OCI-M2 (cell line): ENCODE results near the gene NKAIN2.

Experiments
- DNase-seq: peaks from one replicate; lab custom pipeline; 2025; ENCODE audit not compliant: unreplicated experiment; lab: John Stamatoyannopoulos, UW

NKAIN2 gene

DNA sequence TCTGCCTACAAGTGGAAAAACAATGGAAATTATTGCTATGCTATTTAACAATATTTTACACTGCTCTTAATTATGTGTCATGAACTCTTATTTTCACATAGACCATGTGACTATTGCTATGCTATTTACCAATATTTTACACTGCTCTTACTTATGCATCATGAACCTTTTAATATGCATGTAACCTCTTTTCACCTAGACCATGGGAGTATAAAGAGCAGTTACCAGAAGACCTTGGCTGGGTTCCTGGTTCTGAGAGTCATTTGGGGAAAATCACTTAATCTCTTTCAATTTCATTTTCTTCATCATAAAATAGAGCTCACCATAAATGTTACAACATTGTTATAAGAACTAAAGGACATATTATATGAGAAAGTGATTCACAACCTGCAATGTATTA is 934.8 kb downstream of the NKAIN2 start:
- no peak for DNase-seq

DNA sequence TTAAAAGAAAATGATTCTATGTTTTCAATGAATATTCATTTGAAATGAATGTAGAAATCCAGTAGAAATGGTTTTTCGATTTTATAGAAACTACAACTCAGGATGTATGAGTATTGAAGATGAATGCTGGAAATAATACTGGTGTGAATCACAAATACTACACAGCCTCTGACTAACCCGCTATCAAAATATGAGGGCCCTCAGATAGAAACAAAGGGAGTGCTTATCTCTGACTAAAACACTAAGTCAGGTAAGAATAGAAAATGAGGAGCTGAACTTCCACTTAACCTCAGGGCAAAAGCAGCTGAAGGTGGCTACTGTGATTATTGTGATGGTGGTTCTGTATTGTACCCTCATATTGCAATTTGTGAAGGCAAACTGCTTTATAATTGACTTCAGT is 937.7 kb downstream of the NKAIN2 start:
- DNase-seq = no peak

DNA sequence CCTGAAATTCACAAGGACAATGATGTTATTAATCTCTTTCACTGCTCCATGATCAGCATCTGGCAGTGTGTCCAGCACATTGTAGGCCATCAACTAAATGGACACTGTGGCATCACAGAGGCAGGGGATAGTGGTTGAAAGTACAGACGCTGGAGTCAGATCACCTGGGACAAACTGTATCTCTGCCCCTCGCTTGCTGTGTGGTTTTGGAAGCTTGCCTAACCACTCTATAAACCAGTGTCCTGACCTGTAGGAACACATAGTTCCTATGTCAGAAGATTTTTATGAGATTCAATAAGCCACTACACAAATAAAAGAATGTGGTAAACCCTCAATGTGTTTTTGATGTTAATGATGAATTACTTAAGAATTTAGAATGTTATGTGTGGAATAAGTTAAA is 939.3 kb downstream of the NKAIN2 start:
- no peak for DNase-seq

DNA sequence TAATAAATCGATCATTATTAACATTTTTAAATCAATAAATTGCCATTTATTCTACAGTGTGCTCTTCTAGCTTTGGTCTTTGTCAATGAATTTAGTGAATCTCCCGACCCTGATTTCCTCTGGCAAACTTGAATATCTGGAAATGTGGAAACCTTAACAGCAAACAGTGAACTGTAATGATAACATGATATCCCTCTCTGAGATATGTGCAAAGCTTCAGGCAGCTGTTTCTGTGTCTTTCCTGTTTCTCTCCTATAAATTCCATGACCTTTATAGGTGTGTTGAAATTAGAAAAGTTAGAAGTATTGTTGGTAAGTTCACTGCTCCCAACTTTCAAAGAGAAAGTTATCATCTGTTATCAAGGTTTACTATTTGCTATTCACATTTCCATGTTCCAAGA is 939.8 kb downstream of the NKAIN2 start:
- DNase-seq = no peak

DNA sequence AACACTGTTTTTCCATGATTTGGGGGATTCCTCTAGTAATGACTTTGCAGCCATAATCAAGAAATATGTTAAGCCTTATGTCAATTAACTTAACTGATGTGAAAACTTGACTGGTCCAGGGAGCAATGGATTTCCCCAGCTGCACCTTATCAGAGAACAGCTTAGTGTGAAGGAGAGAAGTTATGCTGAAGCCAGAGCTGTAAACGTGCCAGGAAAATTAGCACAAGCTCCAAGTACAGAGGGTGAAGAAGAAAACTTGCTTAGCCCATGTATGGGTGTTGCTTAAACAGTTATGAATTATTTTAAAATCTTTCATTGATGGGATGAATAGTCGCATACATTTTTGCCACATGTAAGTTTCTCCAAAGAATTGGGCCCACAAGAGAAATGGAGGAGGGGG is 943.7 kb downstream of the NKAIN2 start:
- no peak for DNase-seq

DNA sequence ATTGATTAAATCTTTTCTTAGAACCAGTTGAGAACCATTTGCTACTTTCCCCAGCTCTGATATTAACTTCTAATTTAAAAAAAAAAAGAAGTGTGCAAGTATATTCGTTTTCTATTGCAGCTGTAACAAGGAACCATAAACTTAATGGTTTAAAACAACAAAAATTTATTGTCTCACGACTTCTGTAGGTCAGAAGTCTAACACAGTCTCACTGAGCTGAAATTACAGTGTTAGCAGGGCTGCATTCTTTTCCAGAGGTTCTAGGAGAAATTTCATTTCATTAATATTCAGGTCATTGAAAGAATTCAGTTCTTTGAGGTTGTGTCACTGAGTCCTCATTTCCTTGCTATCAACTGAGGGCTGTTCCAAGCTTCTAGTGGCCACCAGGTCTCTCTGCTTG is 945.1 kb downstream of the NKAIN2 start:
- no peak for DNase-seq

DNA sequence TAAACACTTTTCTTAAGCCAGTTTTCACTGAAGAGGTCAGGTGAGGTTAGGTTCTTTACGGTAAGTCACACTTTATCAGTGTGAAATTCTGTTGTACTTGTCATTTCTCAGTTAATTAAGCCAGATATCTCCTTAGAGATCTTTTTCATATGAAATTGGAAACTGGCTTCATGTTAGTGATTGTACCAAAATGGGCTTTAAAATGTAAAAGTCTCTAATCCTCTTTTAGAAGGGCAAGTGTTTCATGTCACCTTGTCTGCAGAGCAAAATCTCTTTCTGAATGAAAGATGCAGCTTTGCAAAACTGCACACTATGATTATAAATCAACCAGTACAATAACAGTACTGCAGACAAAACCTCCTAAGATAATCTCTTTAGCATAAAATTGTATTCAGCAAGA is 949.3 kb downstream of the NKAIN2 start:
- DNase-seq = no peak

DNA sequence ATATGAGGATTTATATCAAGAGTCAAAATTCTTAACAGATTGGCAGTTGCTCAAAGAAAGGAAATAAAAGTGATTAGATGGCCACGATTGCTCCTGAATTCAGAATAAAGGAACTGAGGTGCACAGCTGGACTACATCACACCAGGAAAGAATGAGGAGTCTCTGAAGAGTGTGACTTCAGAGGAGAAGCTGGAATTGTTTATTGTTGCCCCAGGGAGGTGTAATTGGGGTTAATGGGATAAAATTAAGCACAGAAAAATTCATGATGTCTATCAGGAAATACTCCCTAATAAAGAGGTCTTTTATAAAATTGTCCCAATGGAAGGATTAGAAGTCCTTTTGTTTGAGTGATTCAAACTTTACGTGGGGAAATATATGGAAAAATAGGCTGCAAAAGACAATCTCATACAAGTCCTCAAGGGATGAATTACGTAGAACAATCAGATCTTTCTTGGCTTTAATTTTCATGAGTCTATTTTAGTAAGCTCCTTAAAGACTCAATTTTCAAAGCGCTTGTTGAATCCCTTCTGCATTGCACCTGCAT is 950.0 kb downstream of the NKAIN2 start:
- no peak for DNase-seq

DNA sequence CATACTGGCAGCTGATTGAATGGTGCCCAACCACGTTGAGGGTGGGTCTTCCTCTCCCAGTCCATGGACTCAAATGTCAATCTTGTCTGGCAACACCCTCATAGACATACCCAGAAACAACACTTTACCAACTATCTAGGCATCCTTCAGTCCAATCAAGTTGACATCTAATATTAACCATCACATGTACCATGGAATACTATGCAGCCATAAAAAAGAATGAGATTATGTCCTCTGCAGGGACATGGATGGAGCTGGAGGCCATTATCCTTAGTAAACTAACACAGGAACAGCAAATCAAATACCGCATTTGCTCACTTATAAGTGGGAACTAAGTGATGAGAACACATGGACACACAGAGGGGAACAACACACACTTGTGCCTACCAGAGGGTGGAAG is 951.7 kb downstream of the NKAIN2 start:
- no peak for DNase-seq

DNA sequence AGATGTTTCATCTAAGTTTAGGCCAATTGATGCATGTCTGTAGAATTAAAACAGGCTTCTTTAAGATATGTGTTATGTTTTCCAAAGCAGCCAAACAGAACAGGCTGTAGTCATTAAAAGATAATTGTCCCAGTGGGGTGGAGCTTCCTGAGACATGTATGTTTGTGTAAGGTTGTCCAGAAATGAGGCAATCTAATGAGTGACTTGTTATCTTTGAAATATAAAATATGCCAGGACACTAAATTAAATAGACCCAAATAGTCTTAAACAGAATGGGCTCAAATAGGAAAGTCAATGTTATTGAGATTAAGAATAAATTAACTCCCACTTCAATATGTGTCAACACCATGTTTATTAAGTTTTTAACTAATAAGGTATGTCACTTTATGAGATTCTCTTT is 953.9 kb downstream of the NKAIN2 start:
- DNase-seq = no peak

DNA sequence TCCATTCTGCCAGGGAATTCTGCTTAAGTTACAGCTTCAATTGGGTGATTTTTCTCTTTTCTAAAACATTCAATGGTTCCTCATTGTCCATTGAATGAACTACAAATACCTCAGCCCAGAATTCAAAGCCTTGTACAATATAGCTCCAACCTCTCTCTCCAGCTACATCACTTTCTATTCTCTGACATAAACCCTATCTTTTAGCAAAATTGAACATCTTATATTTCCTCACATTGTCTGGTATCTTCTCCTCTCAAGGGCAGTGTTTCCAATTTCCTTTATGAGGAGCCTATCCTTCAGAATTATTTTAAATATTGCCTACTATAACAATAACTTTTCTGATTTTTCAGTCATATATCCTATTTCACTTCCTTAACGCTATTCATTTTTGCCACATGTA is 955.0 kb downstream of the NKAIN2 start:
- DNase-seq = no peak

DNA sequence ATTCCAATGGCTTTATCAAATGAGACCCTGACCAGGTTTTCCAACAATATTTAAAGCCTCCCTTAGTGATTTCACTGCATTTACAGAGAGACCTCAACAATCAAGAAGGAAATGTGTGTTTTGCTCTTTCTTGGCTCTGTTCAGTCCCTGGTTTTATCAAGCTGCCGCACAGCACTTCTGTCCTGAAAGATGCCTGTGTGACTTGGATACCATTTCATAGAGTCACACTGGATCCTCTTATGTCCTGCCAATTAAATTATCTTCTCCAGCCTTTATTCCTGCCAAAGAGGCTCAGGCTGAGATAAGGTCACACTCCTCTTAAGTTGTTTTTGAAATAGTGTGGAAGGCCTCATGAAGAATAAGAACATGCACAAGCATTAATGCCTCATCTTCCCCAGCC is 961.6 kb downstream of the NKAIN2 start:
- no peak for DNase-seq

DNA sequence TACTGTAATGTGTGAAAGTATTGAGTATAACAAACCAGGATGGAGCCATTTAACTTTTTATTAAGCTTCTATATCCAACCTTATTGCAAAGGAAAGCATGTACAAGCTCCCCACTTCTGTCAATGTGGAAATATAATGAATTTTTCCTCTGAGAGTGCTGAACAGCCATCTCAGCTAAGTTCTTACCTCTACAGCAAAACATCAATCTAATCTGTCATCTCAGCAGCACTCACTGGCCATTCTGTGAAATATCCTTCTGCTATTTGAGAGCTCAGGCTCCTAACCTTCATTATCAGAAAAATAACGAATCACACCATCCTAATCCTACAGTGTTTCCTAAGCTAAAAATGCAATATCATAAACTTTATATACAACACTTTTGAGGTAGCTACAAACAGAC is 964.6 kb downstream of the NKAIN2 start:
- DNase-seq = no peak

DNA sequence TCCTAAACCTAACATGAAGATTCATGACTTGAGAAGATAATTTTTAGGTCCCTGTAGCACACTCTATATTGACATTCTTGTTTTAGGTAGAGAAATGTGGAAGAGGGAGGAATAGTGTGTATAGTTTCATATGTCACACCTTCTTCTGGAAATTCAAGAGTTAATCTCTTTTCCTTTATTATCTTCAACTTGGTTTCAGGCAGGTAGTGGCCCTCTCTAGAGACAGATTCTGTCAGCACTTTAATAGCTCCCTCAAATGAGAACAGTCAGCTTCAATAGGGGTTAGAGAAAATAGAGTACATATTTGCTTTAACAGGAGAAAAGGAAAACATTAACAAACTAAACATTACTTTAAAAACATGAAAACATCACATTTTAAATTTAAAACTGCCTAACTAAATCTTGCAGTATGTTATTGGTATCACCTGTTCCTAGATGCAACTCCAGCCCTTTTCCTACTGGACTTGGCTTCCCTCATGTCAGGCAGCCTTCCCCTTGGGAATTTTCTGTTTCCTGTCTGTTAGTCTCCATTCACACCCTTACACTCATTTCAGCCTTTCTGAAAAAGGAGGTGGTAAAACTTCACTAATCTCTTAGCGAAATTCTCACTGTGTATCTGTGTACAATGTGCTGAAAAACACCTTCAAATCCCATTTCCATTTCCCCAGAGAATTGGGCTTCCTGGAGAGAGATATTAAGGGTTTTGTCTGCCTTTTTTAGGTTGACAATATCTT is 966.3 kb downstream of the NKAIN2 start:
- no peak for DNase-seq

DNA sequence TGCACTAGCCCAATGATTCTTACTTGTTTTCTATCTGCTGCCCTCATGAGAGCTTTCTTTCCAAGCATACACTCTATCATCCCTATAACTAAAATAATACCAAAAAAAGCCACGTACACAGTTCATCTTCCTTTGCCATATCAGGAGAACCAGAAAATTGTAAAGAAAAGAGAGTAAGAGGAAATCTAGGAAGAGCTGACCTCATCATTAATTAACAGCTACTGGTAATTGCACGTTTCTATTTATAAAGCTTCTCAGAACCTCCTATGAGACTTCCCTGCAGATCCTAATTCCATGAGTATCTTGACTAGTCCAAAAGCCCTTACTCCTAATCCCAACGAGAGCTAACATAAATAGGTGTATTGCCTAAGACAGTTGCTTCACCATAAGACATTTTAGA is 967.1 kb downstream of the NKAIN2 start:
- no peak for DNase-seq

DNA sequence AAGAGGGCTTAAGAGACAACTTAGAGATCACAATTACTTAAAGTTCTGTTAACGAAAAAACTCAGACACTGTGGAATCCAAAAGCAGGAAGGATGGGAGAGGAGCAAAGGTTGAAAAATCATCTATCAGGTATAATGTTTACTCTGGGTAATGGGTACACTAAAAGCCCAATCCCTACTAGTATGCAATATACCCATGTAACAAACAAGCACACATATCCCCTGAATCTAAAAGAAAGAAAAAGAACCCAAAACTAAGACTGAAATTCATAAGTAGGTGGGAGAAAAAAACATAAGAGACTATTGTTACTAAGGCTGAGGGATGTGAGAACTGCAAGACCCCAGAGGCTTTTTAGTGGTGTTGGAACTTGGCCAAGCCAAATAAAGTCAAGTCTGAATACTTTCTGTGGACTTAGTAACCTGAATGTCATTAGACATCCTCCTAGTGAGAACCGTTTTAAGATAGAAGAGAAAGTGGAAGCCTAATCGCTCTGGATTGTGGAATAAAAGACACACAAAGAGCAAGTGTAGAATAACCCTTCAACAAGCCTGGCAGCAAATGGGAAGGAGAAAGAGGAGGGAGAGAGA is 969.2 kb downstream of the NKAIN2 start:
- DNase-seq = no peak

DNA sequence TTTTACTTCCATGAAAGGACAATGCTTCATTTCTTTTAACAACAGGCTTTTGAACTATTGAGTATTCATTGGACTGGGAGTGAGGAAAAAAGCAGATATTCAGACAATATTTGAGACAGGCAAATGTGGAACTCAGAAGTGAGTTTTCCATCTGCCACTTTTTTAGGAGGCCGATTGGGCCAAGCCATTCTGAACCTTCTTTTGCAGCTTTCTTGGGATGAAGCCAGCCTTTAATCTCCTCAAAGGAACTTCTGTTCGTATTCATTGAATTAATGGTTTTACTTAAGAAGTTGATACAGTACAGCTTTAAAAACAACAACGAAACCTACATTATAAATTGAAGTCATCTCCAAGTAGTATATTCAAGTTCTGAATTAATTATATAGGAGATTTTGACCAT is 971.5 kb downstream of the NKAIN2 start:
- DNase-seq = no peak

DNA sequence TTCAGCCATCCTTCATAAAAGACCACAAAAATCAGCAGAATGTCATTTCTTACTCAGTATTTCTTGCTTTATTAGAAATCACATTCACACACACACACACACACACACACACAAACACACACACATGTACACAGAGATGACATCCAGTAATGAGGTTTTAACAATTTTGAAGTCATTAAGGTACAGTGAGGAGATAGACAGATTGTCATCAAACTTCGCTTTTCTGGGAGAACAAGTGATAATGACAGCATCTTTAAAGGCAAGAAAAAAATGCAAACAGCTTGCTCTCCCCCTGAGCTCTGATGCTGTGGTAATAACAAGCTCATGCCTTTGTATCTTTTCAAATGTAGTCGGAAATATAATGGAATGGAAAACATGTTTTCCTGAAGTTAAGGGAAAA is 974.2 kb downstream of the NKAIN2 start:
- no peak for DNase-seq

DNA sequence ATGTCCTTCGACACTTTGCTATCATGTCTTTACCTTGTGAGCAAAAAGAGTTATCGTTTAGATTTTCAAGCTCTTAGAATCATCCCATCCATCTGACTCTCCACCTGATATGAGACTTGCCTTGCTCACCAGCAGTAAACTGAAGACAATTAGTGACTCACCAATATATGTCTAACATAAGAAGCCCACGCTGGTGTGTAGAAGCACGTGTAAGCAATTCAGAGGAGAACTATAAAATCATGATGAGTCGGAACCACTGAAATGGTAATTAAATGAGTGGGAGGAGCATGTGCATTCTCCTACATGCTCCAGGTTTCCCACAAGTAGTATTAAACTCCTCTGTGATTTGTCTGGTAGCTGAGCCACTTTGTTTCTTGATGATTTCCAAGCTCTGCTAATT is 977.0 kb downstream of the NKAIN2 start:
- no peak for DNase-seq

DNA sequence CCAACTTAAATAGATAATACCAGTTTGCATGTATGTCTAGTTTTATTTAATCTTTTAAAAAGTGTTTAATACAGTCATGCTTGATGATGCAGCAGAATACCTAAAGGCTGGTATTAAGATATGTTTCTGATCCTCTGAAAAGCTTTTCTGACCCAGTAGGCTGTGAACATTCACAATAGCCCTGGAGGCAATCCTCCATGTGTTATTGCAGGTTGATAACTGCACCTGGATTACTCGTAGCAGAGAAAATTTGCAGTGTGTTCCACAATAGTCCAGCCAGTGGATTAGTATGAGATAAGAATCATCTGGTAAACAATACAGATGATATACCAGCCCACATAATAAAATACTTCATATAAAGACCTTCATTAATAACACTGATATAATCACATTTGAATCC is 979.7 kb downstream of the NKAIN2 start:
- no peak for DNase-seq

DNA sequence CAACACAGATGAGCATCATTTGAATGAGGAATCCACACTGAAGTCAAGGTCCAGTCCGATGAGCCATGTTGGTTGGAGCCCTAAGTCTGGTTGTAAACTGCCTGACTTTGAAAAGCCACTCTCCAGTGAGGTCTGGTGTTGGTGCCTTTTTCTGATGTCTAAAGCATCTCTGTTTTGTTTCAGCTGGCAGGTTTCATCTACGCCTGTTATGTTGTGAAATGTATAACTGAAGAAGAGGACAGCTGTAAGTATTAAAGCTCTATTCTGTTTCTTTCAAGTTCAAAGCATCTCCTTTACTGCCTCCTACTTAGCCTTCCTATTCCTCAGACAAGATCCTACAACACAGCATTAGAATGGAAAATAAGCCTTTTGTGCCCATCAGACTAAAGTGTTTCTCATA is 987.5 kb downstream of the NKAIN2 start:
- no peak for DNase-seq

DNA sequence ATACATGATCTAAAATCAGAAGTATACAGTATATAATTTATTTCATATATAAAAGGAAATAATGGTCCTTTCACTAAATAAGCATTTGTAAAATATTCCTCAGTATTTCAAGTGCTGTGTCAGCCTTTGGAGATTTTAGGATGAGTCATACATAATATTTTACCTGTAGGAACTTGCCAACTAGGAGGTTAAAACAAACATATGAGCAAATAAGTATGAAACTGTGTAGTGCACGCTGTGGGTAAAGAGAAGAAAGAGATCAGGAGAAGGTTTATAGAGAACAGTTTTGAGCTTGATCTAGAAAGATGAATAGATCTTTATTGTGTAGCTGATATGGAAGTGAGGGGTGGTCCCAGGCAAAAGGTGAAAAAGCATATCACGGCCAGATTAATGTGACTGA is 988.7 kb downstream of the NKAIN2 start:
- no peak for DNase-seq

DNA sequence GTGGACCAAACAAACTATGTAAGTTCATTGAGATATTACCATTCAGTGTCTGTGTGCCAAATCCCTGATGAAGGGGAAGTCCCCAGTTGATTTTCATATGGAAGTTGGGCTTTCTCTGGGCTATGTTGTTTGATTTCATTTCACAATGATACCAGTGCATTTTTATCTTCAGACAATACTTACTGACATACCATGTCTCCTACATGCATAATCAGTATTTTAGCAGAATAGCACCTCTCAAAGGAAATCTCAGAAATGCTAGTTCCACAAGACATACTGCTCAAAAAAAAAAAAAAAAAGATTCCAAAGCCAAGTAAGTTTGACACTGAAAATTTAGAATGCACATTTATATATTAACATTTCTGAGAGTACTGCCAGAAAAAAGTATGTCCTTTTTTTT is 989.7 kb downstream of the NKAIN2 start:
- DNase-seq = no peak
